Measurements from ENCODE around the gene SMIM36.
"Not testable (repeated sequence)": the region's sequence is repeated elsewhere in the genome, so short reads cannot be mapped to it uniquely, and the experiment has no call there.

The SMIM36 gene

GRCh38 chr17:55413825-55414489 is 97.3 kb downstream of the SMIM36 start:
- DNase-seq (ENCODE audit: low read depth in 2 of 2) = no peak

GRCh38 chr17:55411463-55411855 is 99.8 kb downstream of the SMIM36 start:
- DNase-seq (ENCODE audit: low read depth in 2 of 2) = no peak

- DNase-seq (ENCODE audit: low read depth in 2 of 2) = no peak
These were observed 100.4 kb downstream of the SMIM36 start for GRCh38 chr17:55410722-55411462.

- no peak for DNase-seq (ENCODE audit: low read depth in 2 of 2)
These were observed 102.0 kb downstream of the SMIM36 start for GRCh38 chr17:55409030-55409800.

- DNase-seq (ENCODE audit: low read depth in 2 of 2) = no peak
These were observed 103.3 kb downstream of the SMIM36 start for GRCh38 chr17:55407641-55408566.

- no peak for DNase-seq (ENCODE audit: low read depth in 2 of 2)
These were observed 105.7 kb downstream of the SMIM36 start for GRCh38 chr17:55405600-55405999.

GRCh38 chr17:55404197-55404596 is 107.1 kb downstream of the SMIM36 start:
- DNase-seq (ENCODE audit: low read depth in 2 of 2) = not testable (repeated sequence)

- DNase-seq (ENCODE audit: low read depth in 2 of 2) = no peak
These were observed 108.9 kb downstream of the SMIM36 start for GRCh38 chr17:55402374-55402773.
